ACC112 (cell line): Measurements from ENCODE around the gene PXN.

Source experiments
- H2AFZ ChIP-seq: fragments of 200-600 bp; sonication (generic); one replicate; pipeline ENCODE4 v1.6.0; 2017; ENCODE audit warnings: antibody characterized with exemption, low read length; ENCODE audit not compliant: unreplicated experiment
- H3K27ac ChIP-seq: fragments of 200-600 bp; sonication (generic); 2 replicates; pipeline ENCODE4 v1.5.1; 2014; ENCODE audit warnings: low read depth, mild to moderate bottlenecking, antibody characterized with exemption, low read length, moderate library complexity
- H3K27me3 ChIP-seq: fragments of 200-600 bp; sonication (generic); 2 replicates; pipeline ENCODE4 v1.6.1; 2014; ENCODE audit warnings: mild to moderate bottlenecking, antibody characterized with exemption, low read length, moderate library complexity, mixed read lengths; ENCODE audit not compliant: insufficient read depth
- H3K36me3 ChIP-seq: fragments of 200-600 bp; sonication (generic); 2 replicates; pipeline ENCODE4 v1.6.1; 2016; ENCODE audit warnings: mild to moderate bottlenecking, antibody characterized with exemption, low read length, moderate library complexity, mixed read lengths; ENCODE audit not compliant: insufficient read depth
- H3K4me1 ChIP-seq: fragments of 200-600 bp; sonication (generic); one replicate; pipeline ENCODE4 v1.6.1; 2016; ENCODE audit warnings: low read length, mixed read lengths; ENCODE audit not compliant: insufficient read depth, unreplicated experiment, control insufficient read depth
- H3K4me3 ChIP-seq: fragments of 200-600 bp; sonication (generic); 2 replicates; pipeline ENCODE4 v1.5.1; 2014; ENCODE audit warnings: mild to moderate bottlenecking, low read depth, low read length
- H3K79me2 ChIP-seq: fragments of 200-600 bp; sonication (generic); one replicate; pipeline ENCODE4 v1.6.0; 2016; ENCODE audit warnings: low read length; ENCODE audit not compliant: control insufficient read depth, unreplicated experiment, insufficient read depth

PXN gene

GRCh38 chr12:120265473-120266179 is at the start of gene PXN:
Gene PXN (minus strand): TSS chr12:120265730. CDS start chr12:120265629, 101 bp downstream.
- no peaks in the 10 kb centered on the region for H3K27me3 ChIP-seq
- H3K27ac ChIP-seq: peak within 1 kb of the TSS; percentile 54
- H3K4me3 ChIP-seq: peak within 1 kb of the TSS; percentile 99
- H2AFZ ChIP-seq: no peak within 1 kb of the TSS
- H3K36me3 ChIP-seq: no peaks in the 10 kb centered on the region
- H3K4me1 ChIP-seq: peaks cover 26% of the 10 kb centered on the region
- H3K79me2 ChIP-seq: peaks cover 49% of the 10 kb centered on the region

- no peaks in the 10 kb centered on the region for H3K36me3 ChIP-seq
- no peaks in the 10 kb centered on the region for H3K27me3 ChIP-seq
- H3K79me2 ChIP-seq: no peaks in the 10 kb centered on the region
- H3K4me1 ChIP-seq: peaks cover 3% of the 10 kb centered on the region
- no peak overlapping the region for H3K27ac ChIP-seq
- H3K4me3 ChIP-seq: no peak overlapping the region
- no peak overlapping the region for H2AFZ ChIP-seq
Measured at GRCh38 chr12:120314220-120314619, 48.7 kb upstream of the PXN start.

GRCh38 chr12:120301962-120302815 is 36.7 kb upstream of the PXN start, which contains the start of gene SIRT4:
Gene SIRT4 (plus strand): TSS chr12:120302321. CDS start chr12:120303562, 1,241 bp downstream.
- peak within 1 kb of the TSS; percentile 99 for H3K4me3 ChIP-seq
- no peaks in the 10 kb centered on the region for H3K79me2 ChIP-seq
- H3K27me3 ChIP-seq: no peaks in the 10 kb centered on the region
- peak within 1 kb of the TSS; percentile 35; the same call in 1 of the 2 replicates for H3K27ac ChIP-seq
- no peaks in the 10 kb centered on the region for H3K36me3 ChIP-seq
- peaks cover 3% of the 10 kb centered on the region for H3K4me1 ChIP-seq
- peak within 1 kb of the TSS; percentile 99 for H2AFZ ChIP-seq

- Histone ChIP-seq H3K27me3 (no peaks in the 10 kb centered on the region), H3K27ac (peak within 1 kb of the TSS; percentile 99), H2AFZ (peak within 1 kb of the TSS; percentile 41), H3K4me3 (peak within 1 kb of the TSS; percentile 69), H3K36me3 (no peaks in the 10 kb centered on the region), H3K79me2 (no peaks in the 10 kb centered on the region), H3K4me1 (peaks cover 4% of the 10 kb centered on the region)
Measured at GRCh38 chr12:120292661-120293531, 27.4 kb upstream of the PXN start, which contains the start of gene RNU4-1. Gene RNU4-1 (minus strand): TSS chr12:120293237.

GRCh38 chr12:120292411-120292660 is 26.8 kb upstream of the PXN start:
- Histone ChIP-seq H3K4me1 (peaks cover 4% of the 10 kb centered on the region), H3K79me2 (no peaks in the 10 kb centered on the region), H3K36me3 (no peaks in the 10 kb centered on the region), H3K4me3 (peak overlapping the region; percentile 69), H3K27ac (peak overlapping the region; percentile 99), H3K27me3 (no peaks in the 10 kb centered on the region), H2AFZ (no peak overlapping the region)

- Histone ChIP-seq H3K27me3 (no peaks in the 10 kb centered on the region), H3K79me2 (no peaks in the 10 kb centered on the region), H2AFZ (no peak overlapping the region), H3K27ac (peak overlapping the region; percentile 99), H3K4me1 (peaks cover 4% of the 10 kb centered on the region), H3K36me3 (no peaks in the 10 kb centered on the region), H3K4me3 (peak overlapping the region; percentile 68)
Measured at GRCh38 chr12:120290609-120291305, 25.2 kb upstream of the PXN start.

GRCh38 chr12:120287491-120287890 is 22.0 kb upstream of the PXN start:
- H3K36me3 ChIP-seq: no peaks in the 10 kb centered on the region
- no peak overlapping the region for H3K4me3 ChIP-seq
- no peak overlapping the region for H3K27ac ChIP-seq
- H3K4me1 ChIP-seq: peaks cover 4% of the 10 kb centered on the region
- H3K27me3 ChIP-seq: no peaks in the 10 kb centered on the region
- no peaks in the 10 kb centered on the region for H3K79me2 ChIP-seq
- H2AFZ ChIP-seq: no peak overlapping the region

- peaks cover 4% of the 10 kb centered on the region for H3K4me1 ChIP-seq
- no peaks in the 10 kb centered on the region for H3K79me2 ChIP-seq
- no peak overlapping the region for H3K27ac ChIP-seq
- H2AFZ ChIP-seq: no peak overlapping the region
- no peak overlapping the region for H3K4me3 ChIP-seq
- H3K36me3 ChIP-seq: no peaks in the 10 kb centered on the region
- no peaks in the 10 kb centered on the region for H3K27me3 ChIP-seq
Measured at GRCh38 chr12:120286768-120287490, 21.4 kb upstream of the PXN start.

- Histone ChIP-seq H3K4me3 (no peak overlapping the region), H3K79me2 (no peaks in the 10 kb centered on the region), H2AFZ (no peak overlapping the region), H3K27ac (no peak overlapping the region), H3K36me3 (no peaks in the 10 kb centered on the region), H3K4me1 (no peaks in the 10 kb centered on the region), H3K27me3 (no peaks in the 10 kb centered on the region)
Measured at GRCh38 chr12:120284381-120284780, 18.9 kb upstream of the PXN start.
